ENCODE data around the gene NINJ1.

The NINJ1 gene

DNA sequence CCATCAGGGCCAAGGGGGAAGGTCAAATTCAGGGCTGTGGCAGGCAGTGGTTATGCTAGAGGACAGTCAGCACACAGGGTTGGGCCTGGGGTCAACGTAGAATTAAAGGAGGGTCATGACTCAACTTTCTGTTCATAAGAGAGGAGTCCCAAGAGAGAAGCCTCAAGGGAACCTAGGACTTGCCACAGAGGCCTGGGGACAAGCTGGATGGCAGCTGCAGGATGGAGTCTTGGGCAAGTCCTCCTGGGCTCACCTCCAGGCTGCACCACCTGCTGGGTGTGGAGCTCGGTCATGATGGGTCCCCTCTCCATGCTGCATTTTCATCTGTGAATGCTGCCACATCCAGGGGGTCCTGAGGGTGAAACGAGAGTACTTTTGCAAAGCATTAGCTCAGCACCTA is 40.9 kb upstream of the NINJ1 start:
- TF ChIP-seq Cebpa-rat (IDR thresholded peaks at IDR 0.05): peak in 2 of 11 experiments; percentile 19 to 28; a peak in 1 of 22 replicates
- Histone ChIP-seq H4K20me1 (no peaks in the 10 kb centered on the region), H3K4me3 (no peak overlapping the region), H3K9ac (no peak overlapping the region), H3K27me3 (no peaks in the 10 kb centered on the region), H3K4me2 (peak overlapping the region in 9 of 11 experiments; percentile 12 to 59 (median 50); a peak in 15 of 22 replicates), H3K36me3 (no peaks in the 10 kb centered on the region), H3K9me3 (replicated peaks in 1 of 11) (no peaks in the 10 kb centered on the region), H3K4me1 (peaks cover 0 to 21% (median 9%) of the 10 kb centered on the region in 10 experiments; a peak in 14 of 20 replicates), H3K27ac (no peak overlapping the region; a peak in 1 of 22 replicates)

- Histone ChIP-seq H3K27me3 (no peaks in the 10 kb centered on the region), H4K20me1 (no peaks in the 10 kb centered on the region), H3K4me1 (peaks cover 0 to 21% (median 9%) of the 10 kb centered on the region in 10 experiments; a peak in 14 of 20 replicates), H3K9ac (no peak overlapping the region), H3K4me2 (no peak overlapping the region), H3K27ac (no peak overlapping the region), H3K36me3 (no peaks in the 10 kb centered on the region), H3K4me3 (no peak overlapping the region), H3K9me3 (replicated peaks in 1 of 11) (no peaks in the 10 kb centered on the region; a peak in 1 of 22 replicates)
- no peak for TF ChIP-seq Cebpa-rat (IDR thresholded peaks at IDR 0.05)
Measured at GRCh38 chr9:93173365-93174051, 39.5 kb upstream of the NINJ1 start.

DNA sequence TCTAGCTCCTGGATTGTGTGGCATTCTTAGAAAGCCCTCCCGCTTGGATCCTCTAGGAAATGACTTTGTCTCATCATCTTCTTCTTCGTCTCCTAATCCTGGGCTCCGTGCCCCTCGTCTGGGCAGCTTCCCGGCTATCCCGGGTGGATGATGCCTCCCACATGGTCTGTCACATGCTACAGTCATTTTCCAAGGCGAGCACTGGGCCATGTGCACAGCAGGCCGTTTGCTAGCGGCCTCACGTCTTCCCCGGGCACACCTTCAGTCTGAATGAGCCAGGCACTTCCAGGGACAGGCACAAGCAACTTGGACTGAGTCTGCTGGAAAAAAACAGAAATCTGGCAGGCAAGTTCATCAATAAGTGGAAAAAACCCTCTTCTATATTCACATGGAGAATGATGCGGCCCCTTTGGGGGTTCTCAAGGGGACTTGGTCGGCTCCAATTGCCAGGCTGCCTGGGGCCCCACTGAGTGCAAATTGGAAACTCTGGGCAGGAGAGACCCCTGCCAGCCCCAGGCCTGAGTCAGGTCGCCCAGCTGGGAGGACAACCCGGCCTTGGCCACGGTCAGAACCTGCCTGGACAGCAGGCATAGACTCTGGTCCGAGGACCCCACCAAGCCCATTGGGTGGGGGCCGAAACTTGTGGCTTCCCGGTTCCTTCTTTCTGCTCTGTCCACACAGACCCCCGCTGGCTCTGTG is 38.8 kb upstream of the NINJ1 start:
- Histone ChIP-seq H3K27ac (no peak overlapping the region), H3K4me3 (no peak overlapping the region), H3K4me1 (peaks cover 0 to 16% (median 9%) of the 10 kb centered on the region in 10 experiments; a peak in 14 of 20 replicates), H3K27me3 (no peaks in the 10 kb centered on the region), H3K4me2 (no peak overlapping the region), H3K36me3 (no peaks in the 10 kb centered on the region), H4K20me1 (no peaks in the 10 kb centered on the region), H3K9ac (no peak overlapping the region), H3K9me3 (replicated peaks in 1 of 11) (no peaks in the 10 kb centered on the region; a peak in 1 of 22 replicates)
- no peak for TF ChIP-seq Cebpa-rat (IDR thresholded peaks at IDR 0.05)

- H3K27me3 ChIP-seq: no peaks in the 10 kb centered on the region
- H3K36me3 ChIP-seq: no peaks in the 10 kb centered on the region
- H3K4me2 ChIP-seq: no peak overlapping the region
- H3K9ac ChIP-seq: no peak overlapping the region
- no peak for TF ChIP-seq Cebpa-rat (IDR thresholded peaks at IDR 0.05)
- peaks cover 0 to 13% (median 9%) of the 10 kb centered on the region in 10 experiments; a peak in 14 of 20 replicates for H3K4me1 ChIP-seq
- H4K20me1 ChIP-seq: no peaks in the 10 kb centered on the region
- H3K4me3 ChIP-seq: no peak overlapping the region
- no peak overlapping the region for H3K27ac ChIP-seq
- H3K9me3 ChIP-seq (replicated peaks in 1 of 11): no peaks in the 10 kb centered on the region; a peak in 1 of 22 replicates
Measured at GRCh38 chr9:93171261-93171990, 37.4 kb upstream of the NINJ1 start.

DNA sequence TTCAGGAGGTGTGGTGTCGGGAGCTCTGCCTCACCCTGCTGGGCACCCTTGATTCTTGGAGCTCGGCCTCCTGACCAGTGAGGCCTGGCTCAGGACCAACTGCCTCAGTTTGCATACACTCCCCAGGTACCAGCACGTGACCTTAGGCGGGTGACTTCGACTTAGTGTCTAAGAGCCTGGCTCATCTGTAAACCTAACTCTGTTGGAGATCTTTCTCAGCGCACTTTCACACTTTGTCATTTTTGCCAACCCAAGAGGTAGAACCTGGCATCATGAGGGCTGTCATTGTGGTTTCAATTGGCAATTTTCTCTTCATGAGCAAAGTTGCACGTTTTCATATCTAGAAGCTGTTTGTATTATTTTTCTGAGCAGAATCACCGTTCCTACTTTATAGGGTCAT is 36.5 kb upstream of the NINJ1 start:
- no peak overlapping the region for H3K4me2 ChIP-seq
- no peaks in the 10 kb centered on the region; a peak in 1 of 22 replicates for H3K9me3 ChIP-seq (replicated peaks in 1 of 11)
- no peak overlapping the region for H3K27ac ChIP-seq
- H3K36me3 ChIP-seq: no peaks in the 10 kb centered on the region
- no peak overlapping the region for H3K9ac ChIP-seq
- H4K20me1 ChIP-seq: no peaks in the 10 kb centered on the region
- H3K4me3 ChIP-seq: no peak overlapping the region
- H3K4me1 ChIP-seq: peaks cover 0 to 11% (median 9%) of the 10 kb centered on the region in 10 experiments; a peak in 14 of 20 replicates
- no peak for TF ChIP-seq Cebpa-rat (IDR thresholded peaks at IDR 0.05)
- H3K27me3 ChIP-seq: no peaks in the 10 kb centered on the region

DNA sequence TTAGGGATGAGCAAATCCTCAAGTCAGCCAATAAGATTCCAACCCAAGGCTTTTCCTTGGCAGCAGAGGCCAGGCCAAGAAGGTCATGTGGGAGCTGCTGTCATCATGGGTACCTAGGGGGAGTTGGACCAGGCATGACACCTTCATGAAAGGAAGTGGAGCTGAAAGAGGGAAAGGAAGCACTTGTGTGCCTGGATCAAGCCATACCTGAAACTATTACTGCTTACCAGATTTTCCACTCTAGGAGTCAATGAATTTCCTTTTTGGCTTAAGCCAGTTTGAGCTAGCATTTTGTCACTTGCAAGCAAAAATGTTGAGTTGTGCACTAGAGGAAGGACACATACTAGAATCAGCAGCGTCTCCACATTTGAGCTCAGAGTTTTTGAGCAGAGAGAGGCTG is 35.4 kb upstream of the NINJ1 start:
- H3K4me2 ChIP-seq: no peak overlapping the region
- H3K4me3 ChIP-seq: no peak overlapping the region
- H3K4me1 ChIP-seq: peaks cover 0 to under 1% (median 0%) of the 10 kb centered on the region in 10 experiments; a peak in 1 of 20 replicates
- H3K27ac ChIP-seq: no peak overlapping the region
- no peaks in the 10 kb centered on the region for H4K20me1 ChIP-seq
- H3K9me3 ChIP-seq (replicated peaks in 1 of 11): no peaks in the 10 kb centered on the region; a peak in 1 of 22 replicates
- TF ChIP-seq Cebpa-rat (IDR thresholded peaks at IDR 0.05): no peak
- no peaks in the 10 kb centered on the region for H3K36me3 ChIP-seq
- no peaks in the 10 kb centered on the region for H3K27me3 ChIP-seq
- no peak overlapping the region for H3K9ac ChIP-seq

GRCh38 chr9:93168581-93168980 is 34.5 kb upstream of the NINJ1 start:
- no peaks in the 10 kb centered on the region for H3K36me3 ChIP-seq
- H3K27ac ChIP-seq: no peak overlapping the region
- H3K4me2 ChIP-seq: no peak overlapping the region
- H3K27me3 ChIP-seq: no peaks in the 10 kb centered on the region
- no peak for TF ChIP-seq Cebpa-rat (IDR thresholded peaks at IDR 0.05)
- no peaks in the 10 kb centered on the region for H4K20me1 ChIP-seq
- no peaks in the 10 kb centered on the region for H3K4me1 ChIP-seq
- no peak overlapping the region for H3K9ac ChIP-seq
- H3K9me3 ChIP-seq (replicated peaks in 1 of 11): no peaks in the 10 kb centered on the region; a peak in 1 of 22 replicates
- no peak overlapping the region for H3K4me3 ChIP-seq

DNA sequence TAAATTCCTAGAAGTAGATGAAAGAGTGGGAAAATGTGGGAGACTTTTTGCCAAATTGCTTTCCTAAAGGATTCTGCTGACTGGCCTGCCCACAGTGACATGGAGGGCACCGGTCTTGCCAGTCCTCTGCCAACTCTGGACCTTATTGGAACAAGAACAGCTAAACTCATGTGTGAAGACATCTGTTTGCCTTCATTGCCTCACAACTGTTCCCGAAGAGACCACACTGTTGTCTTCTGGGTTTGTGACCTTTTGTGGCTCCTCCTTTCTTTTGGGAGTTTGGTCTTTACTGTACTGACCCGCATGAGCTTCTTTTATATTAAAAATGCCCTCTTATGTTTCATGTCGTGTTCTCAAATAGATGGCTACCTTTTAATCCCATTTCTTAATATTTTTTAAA is 33.8 kb upstream of the NINJ1 start:
- Histone ChIP-seq H3K9ac (no peak overlapping the region), H3K27me3 (no peaks in the 10 kb centered on the region), H3K4me3 (no peak overlapping the region), H4K20me1 (no peaks in the 10 kb centered on the region), H3K4me1 (no peaks in the 10 kb centered on the region), H3K36me3 (no peaks in the 10 kb centered on the region), H3K9me3 (replicated peaks in 1 of 11) (no peaks in the 10 kb centered on the region; a peak in 1 of 22 replicates), H3K27ac (no peak overlapping the region), H3K4me2 (no peak overlapping the region)
- no peak for TF ChIP-seq Cebpa-rat (IDR thresholded peaks at IDR 0.05)

DNA sequence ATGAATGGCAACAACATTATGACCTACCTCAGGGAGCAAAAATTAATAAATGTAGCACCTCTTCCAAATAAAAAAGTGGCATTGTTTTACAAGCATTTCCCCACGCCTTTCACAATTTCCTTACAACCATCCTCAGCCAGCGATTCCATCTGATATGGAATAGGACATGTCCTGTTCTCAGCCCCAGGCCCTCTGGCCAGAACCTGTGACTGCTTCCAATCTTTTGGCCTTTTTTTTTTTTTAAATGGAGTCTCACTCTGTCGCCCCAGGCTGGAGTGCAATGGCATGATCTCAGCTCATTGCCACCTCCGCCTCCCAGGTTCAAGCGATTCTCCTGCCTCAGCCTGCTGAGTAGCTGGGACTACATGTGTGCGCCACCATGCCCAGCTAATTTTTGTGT is 33.1 kb upstream of the NINJ1 start:
- Histone ChIP-seq H4K20me1 (no peaks in the 10 kb centered on the region), H3K4me1 (no peaks in the 10 kb centered on the region), H3K4me2 (no peak overlapping the region), H3K4me3 (no peak overlapping the region), H3K9me3 (replicated peaks in 1 of 11) (no peaks in the 10 kb centered on the region; a peak in 1 of 22 replicates), H3K27me3 (no peaks in the 10 kb centered on the region), H3K36me3 (no peaks in the 10 kb centered on the region), H3K9ac (no peak overlapping the region), H3K27ac (no peak overlapping the region)
- no peak for TF ChIP-seq Cebpa-rat (IDR thresholded peaks at IDR 0.05)
